HG02852 (cell line): ENCODE data around the gene KLHL18.
A peak's percentile ranks its signal among the peaks of the same experiment; 100 is the strongest.
"Not testable (repeated sequence)": the region's sequence is repeated elsewhere in the genome, so short reads cannot be mapped to it uniquely, and the experiment has no call there.

Source experiments
- ATAC-seq: cut with Tn5 transposase; IDR thresholded peaks from one replicate; pipeline ENCODE4 v1.9.1; 2021; ENCODE audit warnings: mild to moderate bottlenecking, moderate library complexity; ENCODE audit not compliant: unreplicated experiment

Gene KLHL18

GRCh38 chr3:47356201-47356600 is 73.5 kb downstream of the KLHL18 start:
- no peak for ATAC-seq

GRCh38 chr3:47359323-47359722 is 76.6 kb downstream of the KLHL18 start:
- no peak for ATAC-seq

GRCh38 chr3:47360110-47360517 is 77.4 kb downstream of the KLHL18 start:
- ATAC-seq, result not testable (repeated sequence)

- ATAC-seq, result no peak
Observed at GRCh38 chr3:47362701-47363100, 80.0 kb downstream of the KLHL18 start.

- no peak for ATAC-seq
Observed at GRCh38 chr3:47365213-47366153, 82.7 kb downstream of the KLHL18 start.

GRCh38 chr3:47366833-47367232 is 84.1 kb downstream of the KLHL18 start:
- ATAC-seq, result no peak

GRCh38 chr3:47367631-47368030 is 84.9 kb downstream of the KLHL18 start:
- ATAC-seq, result no peak

GRCh38 chr3:47370020-47370419 is 87.3 kb downstream of the KLHL18 start:
- not testable (repeated sequence) for ATAC-seq

- no peak for ATAC-seq
Observed at GRCh38 chr3:47370887-47371697, 88.3 kb downstream of the KLHL18 start.

- no peak for ATAC-seq
Observed at GRCh38 chr3:47374587-47374986, 91.8 kb downstream of the KLHL18 start.

- ATAC-seq, result no peak
Observed at GRCh38 chr3:47376393-47376792, 93.6 kb downstream of the KLHL18 start.

- ATAC-seq, result no peak
Observed at GRCh38 chr3:47377186-47377585, 94.4 kb downstream of the KLHL18 start.

GRCh38 chr3:47378869-47379268 is 96.1 kb downstream of the KLHL18 start:
- no peak for ATAC-seq

GRCh38 chr3:47379411-47379899 is 96.7 kb downstream of the KLHL18 start:
- ATAC-seq, result no peak

- no peak for ATAC-seq
Observed at GRCh38 chr3:47380026-47380600, 97.4 kb downstream of the KLHL18 start.

GRCh38 chr3:47380601-47381316 is 98.0 kb downstream of the KLHL18 start, which contains the start of gene PTPN23:
PTPN23 (plus strand) TSS chr3:47381021; CDS start chr3:47381097, 76 bp downstream.
- ATAC-seq, result peak; percentile 71

GRCh38 chr3:47381317-47382157 is 98.8 kb downstream of the KLHL18 start:
- peak; percentile 67 for ATAC-seq

- ATAC-seq, result no peak
Observed at GRCh38 chr3:47384425-47384824, 101.7 kb downstream of the KLHL18 start.

GRCh38 chr3:47385007-47385406 is 102.3 kb downstream of the KLHL18 start:
- no peak for ATAC-seq

GRCh38 chr3:47385796-47386195 is 103.1 kb downstream of the KLHL18 start:
- ATAC-seq, result no peak
